Activated naive CD4-positive, alpha-beta T cell (primary cell): ENCODE data around the gene STK33.

Source experiments
- DNase-seq, 4 experiments: peaks; one replicate each; lab custom pipeline; 2025; lab: John Stamatoyannopoulos, UW

STK33 gene

DNA sequence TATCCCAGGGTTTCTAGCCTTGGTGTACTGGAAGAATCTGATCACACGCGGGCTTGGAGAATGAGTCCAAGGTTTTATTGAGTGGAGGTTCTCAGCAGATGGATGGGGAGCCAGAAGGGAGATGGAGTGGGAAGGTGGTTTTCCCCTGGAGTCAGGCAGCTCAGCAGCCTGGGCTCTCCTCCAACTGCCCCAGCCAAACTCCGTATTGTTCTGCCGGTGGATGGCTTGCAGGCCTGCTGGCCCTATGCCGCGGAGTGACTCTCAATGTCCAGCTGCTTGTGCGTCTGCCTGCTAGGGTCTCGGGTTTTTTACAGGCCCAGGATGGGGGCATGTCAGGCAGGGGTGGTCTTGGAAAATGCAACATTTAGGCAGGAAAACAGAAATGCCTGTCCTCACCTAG, 168.0 kb downstream of the STK33 start:
- no peak for DNase-seq

- DNase-seq = no peak
Measured at GRCh38 chr11:8415195-8415594, 178.8 kb downstream of the STK33 start.

GRCh38 chr11:8408151-8408941, 185.7 kb downstream of the STK33 start:
- DNase-seq = no peak

- DNase-seq = no peak
Measured at GRCh38 chr11:8403310-8403709, 190.7 kb downstream of the STK33 start.

GRCh38 chr11:8392886-8393285, 201.1 kb downstream of the STK33 start:
- no peak for DNase-seq

DNA sequence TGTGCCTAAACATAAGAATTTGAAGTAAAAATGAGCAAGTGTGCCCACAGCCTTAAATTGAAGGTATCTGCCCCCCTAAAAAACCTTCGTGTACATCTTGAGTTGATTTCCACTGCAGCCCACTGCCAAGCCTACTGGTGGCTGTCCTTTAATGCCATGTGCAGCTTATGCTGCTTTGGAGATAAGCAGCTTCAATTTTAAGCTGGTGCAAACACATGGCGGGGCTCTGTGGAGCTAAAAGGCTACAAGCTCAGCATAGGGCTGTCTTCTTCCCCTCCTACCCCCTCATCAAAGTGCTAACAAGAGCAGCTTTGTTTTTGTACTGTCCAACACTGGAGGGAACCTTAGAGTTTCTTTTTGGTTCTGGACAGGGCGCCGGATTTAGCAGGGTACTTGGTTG, 201.9 kb downstream of the STK33 start:
- DNase-seq = no peak

DNA sequence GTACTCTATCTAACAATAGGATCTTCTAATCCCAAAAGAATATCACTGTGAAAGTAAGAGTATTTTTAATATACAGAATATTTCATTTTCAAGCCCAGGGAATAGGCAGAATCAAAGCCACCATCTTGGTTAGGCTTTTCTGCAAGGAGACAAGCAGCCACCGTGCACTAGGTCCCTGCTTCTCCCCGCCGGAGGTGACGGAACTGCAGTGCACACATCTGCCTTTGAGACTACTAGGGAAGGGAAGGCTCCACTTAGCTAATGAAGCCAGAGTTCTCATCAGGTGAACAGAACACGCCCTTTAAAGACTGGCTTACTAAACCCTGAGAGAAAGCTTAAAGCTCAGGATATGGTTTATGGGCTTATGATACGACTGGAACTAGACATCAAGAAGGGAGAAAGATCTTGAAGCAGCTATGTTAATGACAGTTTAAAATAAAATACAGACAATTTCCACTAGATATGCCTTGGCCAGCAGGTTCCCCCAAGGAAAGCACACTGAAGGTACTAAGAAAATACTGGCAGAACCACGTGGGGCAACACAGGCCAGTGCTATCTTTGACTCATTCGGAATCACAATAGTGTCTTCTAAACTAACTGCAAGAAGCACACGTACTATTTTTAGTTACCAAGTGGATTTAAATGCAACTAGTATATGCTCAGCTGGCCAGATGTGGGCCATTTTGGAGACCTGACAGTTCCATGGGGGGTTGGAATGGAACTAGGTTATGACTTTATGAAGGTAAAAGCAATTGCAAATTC, 203.0 kb downstream of the STK33 start:
- DNase-seq = no peak

GRCh38 chr11:8389029-8389996, 204.7 kb downstream of the STK33 start:
- DNase-seq = no peak

DNA sequence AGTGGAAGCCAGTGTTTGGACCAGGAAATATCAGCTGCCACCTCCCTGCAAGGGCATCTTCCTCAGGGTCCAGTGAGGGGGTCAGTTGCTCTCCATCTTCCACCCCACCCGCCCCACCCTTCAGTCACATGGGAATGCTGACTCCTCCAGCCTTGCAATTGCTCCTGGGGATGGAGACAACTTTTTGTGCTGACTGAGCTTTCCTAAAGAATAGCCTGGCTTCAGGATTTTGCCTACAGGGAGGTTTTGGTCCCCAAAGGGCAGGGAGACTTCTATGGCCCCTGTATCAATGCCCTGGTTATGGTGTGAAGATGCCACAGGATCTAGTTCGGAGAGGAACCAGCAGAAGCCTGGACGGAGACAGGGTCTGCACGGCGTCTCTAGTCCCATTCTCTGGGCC, 206.3 kb downstream of the STK33 start:
- DNase-seq = no peak

GRCh38 chr11:8387141-8387540, 206.9 kb downstream of the STK33 start:
- DNase-seq = no peak

GRCh38 chr11:8386134-8386864, 207.7 kb downstream of the STK33 start:
- no peak for DNase-seq

GRCh38 chr11:8384199-8384821, 209.7 kb downstream of the STK33 start:
- DNase-seq = no peak

DNA sequence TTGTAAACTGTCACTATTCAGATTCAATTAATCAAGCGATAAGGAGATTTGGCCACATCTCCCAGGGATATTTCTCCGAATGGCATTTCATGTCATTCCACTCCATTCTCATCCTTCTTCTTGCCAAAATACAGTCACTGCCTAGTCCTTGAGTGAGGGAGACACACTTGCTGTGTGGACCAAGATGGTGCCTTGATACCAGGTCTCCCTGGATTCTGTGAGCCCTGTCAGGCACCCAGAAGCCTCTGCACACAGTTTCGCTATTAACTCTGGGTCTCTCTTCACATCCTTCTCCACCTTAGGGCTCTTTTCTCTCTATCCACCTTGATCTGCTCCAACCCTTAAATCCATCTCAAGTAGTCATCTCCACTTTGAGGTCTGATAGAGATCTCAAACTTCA, 210.4 kb downstream of the STK33 start:
- no peak for DNase-seq

DNA sequence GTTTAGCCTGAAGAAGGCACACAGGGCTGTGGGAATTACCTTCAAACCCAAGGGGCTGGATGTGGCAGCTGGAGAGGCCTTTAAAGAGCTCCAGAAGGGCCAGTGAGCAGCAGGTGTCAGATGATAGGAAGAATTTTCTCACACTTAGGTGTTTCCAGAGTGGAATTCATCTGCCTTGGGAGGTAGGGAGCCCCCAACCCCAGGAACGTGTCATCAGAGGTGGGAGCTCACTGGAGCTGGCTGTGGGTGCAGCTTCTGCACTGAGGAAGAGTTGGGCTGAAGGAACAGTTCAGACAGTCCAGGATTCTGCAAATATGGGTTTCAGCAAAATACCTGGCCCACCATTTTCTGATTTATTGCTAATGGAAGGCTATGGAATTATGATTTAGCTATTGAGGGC, 210.8 kb downstream of the STK33 start:
- DNase-seq = no peak

- no peak for DNase-seq
Measured at GRCh38 chr11:8382436-8383053, 211.5 kb downstream of the STK33 start.

- no peak for DNase-seq
Measured at GRCh38 chr11:8381871-8382396, 212.1 kb downstream of the STK33 start.

- DNase-seq = no peak
Measured at GRCh38 chr11:8381343-8381742, 212.7 kb downstream of the STK33 start.

DNA sequence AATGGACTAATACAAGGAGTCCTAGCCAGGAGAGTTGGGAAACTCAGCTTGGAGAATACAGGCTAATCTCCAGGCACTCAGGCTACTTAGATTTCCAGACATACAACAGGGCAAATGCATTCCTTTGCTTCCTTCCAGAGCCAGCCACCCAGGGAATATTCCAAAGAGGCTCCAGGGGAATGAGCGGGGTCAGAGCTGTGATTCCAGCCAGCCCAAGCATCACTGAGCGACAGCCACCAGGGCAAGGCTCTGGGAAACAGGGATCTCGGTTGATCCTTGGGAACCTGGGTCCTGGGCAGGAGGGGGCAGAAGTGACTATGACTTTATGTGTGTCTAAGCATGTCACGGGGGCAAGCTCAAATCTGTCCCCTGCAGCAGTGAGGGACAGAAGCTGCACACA, 218.1 kb downstream of the STK33 start:
- DNase-seq = no peak

GRCh38 chr11:8375460-8375859, 218.6 kb downstream of the STK33 start:
- DNase-seq = no peak

GRCh38 chr11:8374716-8375115, 219.3 kb downstream of the STK33 start:
- DNase-seq = no peak
